ENCODE data around the gene GAN.

Gene GAN

DNA sequence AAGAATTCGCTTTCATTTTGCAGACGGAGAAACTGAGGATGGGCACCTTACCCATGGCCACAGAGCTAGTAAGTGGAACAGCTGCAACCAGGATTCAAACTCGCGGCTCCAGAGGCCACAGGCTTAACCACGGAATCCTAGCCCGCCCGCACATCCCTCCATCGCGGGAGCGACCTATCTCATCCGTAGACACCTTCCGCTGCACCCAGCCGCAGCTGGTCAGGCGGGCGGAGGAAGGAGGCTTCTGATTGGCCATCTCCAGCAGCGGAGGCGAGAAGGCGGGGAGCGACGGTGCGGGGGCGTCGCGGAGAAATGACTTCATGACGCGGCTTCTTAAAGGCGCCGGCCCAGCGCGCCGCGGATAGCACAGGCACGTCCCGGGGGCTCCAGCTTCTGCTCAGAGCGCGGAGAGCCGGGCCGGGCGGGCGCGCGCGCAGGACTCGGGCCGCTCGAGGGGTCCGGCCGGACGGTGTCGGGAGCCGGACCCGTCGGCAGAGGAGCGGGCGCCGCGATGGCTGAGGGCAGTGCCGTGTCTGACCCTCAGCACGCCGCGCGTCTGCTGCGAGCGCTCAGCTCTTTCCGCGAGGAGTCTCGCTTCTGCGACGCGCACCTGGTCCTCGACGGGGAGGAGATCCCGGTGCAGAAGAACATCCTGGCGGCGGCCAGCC, at the start of gene GAN:
TSS of gene GAN (plus strand) at position 360 of the 668 bp plus-strand sequence. CDS start at position 512, 152 bp downstream.
- DNase-seq (ENCODE audit: low read depth, low spot score), result peak; percentile 99

GRCh38 chr16:81265052-81265451, 49.7 kb upstream of the GAN start:
- DNase-seq (ENCODE audit: low read depth, low spot score), result no peak

DNA sequence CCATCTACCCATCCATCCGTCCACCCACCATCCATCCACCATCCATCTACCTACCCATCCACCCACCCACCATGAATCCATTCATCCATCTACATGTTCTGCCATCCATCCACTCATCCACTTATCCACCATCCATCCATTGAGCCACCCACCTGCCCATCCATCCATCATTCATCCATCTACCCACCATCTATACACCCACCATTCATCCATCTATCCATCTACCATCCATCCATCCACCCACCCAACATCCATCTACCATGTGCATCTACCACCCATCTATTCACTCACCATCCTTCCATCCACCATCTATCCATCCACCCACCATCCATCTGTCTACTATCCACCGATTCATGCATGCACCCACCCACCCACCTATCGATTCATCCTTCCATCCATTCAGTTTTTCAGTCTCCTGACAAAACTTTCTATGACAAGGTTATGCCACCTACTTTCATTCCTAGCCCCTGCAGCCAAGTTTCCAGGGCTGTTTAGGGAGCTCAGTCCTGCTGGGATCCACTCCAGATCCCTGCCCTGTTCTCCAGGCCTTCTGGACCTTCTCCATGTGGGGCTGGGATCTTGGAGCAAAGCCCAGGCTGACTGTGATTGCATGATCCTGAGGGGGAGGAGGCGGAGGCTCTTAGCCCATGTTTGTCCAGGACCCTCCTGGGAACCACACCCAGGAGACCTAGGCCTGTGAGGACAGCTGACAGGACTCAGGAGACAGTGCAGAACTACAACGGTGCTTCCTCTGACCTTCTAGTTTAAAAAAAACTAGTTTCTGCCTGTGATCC, 48.9 kb upstream of the GAN start:
- DNase-seq (ENCODE audit: low read depth, low spot score), result no peak

GRCh38 chr16:81266680-81267095, 48.1 kb upstream of the GAN start:
- no peak for DNase-seq (ENCODE audit: low read depth, low spot score)

- DNase-seq (ENCODE audit: low read depth, low spot score), result no peak
These were observed 46.3 kb upstream of the GAN start for GRCh38 chr16:81268509-81268908.

- no peak for DNase-seq (ENCODE audit: low read depth, low spot score)
These were observed 41.4 kb upstream of the GAN start for GRCh38 chr16:81273223-81273950.

DNA sequence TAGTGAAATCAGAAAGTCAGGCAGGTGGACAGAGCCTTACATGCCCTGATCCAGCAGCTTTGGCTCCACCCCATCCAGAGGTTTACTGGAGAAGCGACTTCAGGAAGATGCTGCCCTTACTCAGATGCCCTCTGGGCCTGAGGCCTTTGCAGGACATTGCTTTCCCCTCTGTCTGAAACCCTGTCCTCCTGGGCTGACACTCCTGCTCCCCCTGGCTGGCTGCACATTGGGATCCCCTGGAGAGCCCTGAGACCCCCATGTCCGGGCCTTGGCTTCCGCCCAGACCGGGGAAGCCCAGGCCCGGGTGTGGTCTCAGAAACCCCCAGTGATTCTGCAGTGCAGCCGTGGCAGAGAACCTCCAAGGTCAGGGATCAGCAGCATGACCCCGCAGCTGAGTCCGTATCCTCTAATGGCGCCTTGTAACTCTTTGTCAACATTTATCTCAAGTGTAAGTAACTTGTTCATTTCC, 39.7 kb upstream of the GAN start:
- DNase-seq (ENCODE audit: low read depth, low spot score), result peak; percentile 29

- DNase-seq (ENCODE audit: low read depth, low spot score), result no peak
These were observed 39.0 kb upstream of the GAN start for GRCh38 chr16:81275795-81276194.

- DNase-seq (ENCODE audit: low read depth, low spot score), result no peak
These were observed 38.4 kb upstream of the GAN start for GRCh38 chr16:81276323-81276722.

- peak; percentile 54 for DNase-seq (ENCODE audit: low read depth, low spot score)
These were observed 37.2 kb upstream of the GAN start for GRCh38 chr16:81277541-81278080.

DNA sequence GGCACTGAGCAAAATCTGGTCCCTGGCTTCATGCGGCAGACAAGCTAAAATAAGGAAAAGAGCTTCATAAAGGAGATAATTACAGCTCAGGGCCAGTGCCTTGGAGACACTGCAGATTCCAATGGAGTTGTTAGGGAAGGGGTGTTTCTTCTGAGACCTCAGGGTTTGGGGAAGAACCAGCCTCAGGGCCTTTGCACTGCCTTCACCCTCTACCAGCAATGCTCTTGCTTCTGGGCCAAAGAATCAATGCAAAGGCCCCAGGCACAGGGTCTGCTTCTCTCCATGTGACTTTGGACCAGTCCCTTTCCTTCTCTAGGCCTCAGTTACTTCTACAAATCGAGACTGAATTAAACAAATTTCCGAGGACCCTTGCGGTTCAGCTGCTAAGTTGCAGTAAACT, 36.2 kb upstream of the GAN start:
- DNase-seq (ENCODE audit: low read depth, low spot score), result peak; percentile 32

DNA sequence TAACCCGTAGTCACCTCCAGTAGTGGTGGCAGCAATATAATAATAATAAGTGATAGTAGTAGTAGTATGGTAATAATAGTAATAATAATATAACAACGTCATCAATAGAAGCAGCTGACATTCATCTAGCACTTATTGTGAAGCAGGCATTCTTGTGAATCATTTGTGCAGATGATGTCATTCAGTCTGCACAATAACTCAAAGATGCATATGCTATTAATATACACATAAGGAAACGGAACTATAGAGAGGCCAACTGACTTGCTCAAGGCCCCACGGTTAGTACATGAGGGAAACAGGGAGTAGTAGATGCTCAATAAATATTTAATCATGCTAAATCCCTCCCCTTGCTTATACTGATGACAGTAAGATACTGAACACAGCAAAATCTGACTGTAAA, 35.4 kb upstream of the GAN start:
- no peak for DNase-seq (ENCODE audit: low read depth, low spot score)

GRCh38 chr16:81280393-81280792, 34.4 kb upstream of the GAN start:
- DNase-seq (ENCODE audit: low read depth, low spot score), result no peak

DNA sequence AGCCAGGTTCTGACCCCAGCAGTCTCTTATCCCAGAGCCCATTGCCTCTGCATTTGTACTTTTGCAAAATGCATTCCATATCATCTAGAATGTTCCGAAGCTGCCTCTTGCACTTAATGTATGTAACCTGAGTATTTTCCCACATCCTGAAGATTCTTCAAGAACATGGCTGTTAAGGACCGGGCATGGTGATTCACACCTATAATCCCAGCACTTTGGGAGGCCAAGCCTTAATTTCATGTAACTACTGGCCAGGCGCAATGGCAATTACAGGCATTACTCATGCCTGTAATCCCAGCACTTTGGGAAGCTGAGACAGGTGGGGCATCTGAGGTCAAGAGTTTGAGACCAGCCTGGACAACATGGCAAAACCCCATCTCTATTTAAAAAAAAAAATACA, 31.7 kb upstream of the GAN start:
- no peak for DNase-seq (ENCODE audit: low read depth, low spot score)

DNA sequence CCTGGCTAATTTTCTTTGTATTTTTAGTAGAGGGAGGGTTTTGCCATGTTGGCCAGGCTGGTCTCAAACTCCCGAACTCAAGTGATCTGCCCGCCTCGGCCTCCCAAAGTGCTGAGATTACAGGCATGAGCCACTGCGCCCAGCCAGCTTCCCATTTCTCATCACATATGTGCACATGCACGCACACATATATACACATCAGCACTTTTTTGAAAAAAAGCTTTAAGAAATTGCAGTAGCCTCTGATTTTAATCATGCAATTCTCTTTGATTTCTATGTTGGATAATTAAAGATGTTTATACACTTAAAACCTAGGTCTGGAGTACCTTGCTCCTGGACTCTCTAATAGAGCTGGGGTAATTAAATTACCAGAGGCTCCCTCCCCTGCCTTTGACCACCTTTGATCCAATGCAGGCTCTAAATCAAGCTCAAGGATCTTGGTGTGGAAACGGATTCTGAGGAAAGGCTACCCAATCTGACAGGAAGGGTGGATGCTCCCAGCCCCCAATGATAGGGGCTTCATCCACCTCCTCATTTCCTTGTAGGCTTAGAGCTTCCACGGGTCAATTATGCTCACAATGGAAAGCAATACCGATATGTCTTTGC, 29.7 kb upstream of the GAN start:
- DNase-seq (ENCODE audit: low read depth, low spot score), result no peak

DNA sequence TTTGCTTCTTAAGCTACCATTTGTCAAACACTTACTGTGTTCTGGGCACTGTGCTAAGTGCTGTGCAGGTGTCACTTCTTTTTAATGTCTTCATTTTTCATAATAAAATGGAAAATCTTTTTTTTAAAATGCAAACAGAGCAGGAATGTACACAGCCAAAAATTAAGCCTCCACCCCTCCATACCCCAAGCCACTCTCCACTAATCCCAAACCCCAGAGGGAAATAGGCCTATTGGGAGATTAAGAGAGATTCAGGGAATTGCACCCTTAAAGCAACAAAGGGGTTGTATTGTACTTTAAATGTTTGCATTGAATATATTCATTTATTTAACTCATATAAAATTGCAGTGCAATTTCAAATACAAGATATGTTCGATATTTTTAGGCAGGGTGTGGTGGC, 28.6 kb upstream of the GAN start:
- DNase-seq (ENCODE audit: low read depth, low spot score), result no peak

DNA sequence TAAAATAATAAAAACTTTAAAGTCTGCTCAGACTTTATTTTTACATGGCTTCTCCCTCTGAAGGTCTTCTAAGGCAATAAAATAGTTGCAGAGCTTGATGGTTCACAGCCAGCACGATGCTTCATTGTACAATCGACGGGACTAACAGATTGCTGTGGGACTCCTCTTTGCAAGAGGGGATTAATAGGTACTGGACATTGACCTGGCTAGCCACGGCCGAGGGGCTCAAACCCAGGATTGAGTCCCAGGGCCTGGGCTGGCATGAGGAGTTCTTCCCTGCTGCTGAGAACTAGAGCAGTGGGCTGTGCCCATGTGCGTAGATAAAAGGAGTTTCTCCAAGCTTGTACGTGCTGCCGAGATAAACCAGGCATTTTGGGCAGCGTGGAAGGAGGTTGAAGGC, 23.6 kb upstream of the GAN start:
- DNase-seq (ENCODE audit: low read depth, low spot score), result no peak

- no peak for DNase-seq (ENCODE audit: low read depth, low spot score)
These were observed 21.8 kb upstream of the GAN start for GRCh38 chr16:81292936-81293335.

DNA sequence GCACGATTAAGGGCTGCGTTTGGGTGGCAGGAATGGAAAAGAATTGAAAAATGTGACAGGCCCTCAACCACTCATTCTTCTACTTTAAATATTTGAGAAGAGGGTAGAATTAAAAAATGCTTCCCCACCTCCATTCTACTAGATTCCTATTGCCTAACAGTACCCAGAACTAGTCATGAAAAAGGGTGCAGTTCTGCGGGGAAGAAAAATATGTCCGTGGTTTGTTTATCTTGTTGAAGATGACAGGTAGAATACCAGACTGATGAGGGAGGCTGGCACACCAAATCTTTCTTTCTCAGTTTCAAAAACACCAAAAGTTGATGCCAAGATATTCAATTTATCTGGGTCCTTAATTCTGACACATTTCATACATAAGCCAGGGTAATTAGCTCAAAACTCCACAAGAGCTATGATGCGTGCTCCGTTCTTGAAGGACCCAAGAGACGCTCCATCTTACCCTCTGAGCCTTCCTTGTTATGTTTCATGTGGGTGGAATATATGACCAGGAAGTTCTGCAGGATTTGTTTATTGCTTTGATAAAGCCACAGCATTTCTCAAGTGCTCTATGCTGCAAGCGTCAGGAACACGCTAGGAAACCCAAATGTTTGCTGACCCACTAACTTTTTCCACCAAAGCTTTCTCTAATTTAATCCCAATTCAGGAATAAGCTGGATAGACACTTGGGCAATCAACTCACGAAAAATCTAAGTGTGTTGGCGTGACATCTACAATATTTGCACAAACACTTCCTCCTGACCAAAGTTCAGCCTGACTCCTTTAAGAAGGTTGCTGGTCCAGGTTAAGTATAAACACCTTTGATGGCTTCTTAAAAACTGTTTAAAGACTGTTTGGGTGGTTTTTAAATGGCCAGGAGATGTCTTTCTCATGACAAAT, 20.6 kb upstream of the GAN start:
- no peak for DNase-seq (ENCODE audit: low read depth, low spot score)

DNA sequence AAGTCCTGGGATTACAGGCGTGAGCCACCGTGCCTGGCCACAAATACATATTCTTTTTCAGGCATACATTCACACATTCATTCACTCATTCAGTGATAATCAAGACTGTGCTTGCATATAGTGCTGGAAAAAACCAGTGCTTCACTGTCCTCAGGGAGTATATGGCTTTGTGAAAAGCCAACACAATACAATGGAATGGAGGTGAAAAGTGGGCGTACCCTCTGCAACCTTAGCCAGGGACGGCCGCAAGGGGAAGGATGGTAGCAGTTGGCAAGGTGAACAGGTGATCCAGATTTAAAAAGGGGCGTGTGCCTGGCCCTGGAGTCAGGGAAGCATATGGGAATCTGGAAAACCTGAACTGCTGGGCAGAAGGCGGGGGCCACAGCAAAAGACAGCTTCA, 18.1 kb upstream of the GAN start:
- no peak for DNase-seq (ENCODE audit: low read depth, low spot score)

DNA sequence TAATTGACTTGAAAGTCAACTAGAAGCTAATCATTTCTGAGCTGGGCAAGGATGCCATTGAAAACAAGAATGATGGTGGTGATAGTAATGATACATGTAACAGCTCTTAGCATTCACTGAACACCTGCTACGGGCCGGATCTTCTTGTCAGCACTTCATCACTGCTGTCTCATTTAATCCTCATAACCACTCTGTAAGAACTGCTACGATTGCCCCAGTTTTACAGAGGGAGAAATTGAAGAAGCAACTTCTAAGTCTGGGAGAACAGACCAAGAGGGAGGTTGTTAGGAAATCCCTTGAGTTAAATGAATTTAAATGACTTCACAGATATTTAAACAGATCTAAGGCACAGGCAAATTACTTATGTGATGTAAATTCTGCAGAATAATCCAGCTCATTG, 7.0 kb upstream of the GAN start:
- DNase-seq (ENCODE audit: low read depth, low spot score), result no peak
